ENCODE measurements around the gene TRAK2. TPM values are rescaled to one million over a fixed set of nuclear protein-coding genes. Genes with fewer than 3 reads are reported as not detected.
A peak's percentile ranks its signal among the peaks of the same experiment; 100 is the strongest.
"Not testable (repeated sequence)": the region's sequence is repeated elsewhere in the genome, so short reads cannot be mapped to it uniquely, and the experiment has no call there.

Gene TRAK2
- total and polyA plus RNA-seq, 5 donors: 37.6 to 141 (median 128) TPM

GRCh38 chr2:201383136-201383535, 68.1 kb downstream of the TRAK2 start:
- Histone ChIP-seq H3K27me3 (ENCODE audit: control insufficient read depth, insufficient read depth) (no peaks in the 10 kb centered on the region), H3K27ac (ENCODE audit: low read length) (no peak overlapping the region), H3K4me1 (ENCODE audit: control insufficient read depth, insufficient read depth, low read length) (no peaks in the 10 kb centered on the region), H3K9me3 (ENCODE audit: control insufficient read depth, low read length) (no peaks in the 10 kb centered on the region), H3K4me3 (ENCODE audit: low read length) (no peak overlapping the region)
- 86% methylated on average over 1 of the region's 1 CpG for WGBS
- intact Hi-C loops (cut with DNase I): no loop called here
- DNase-seq: no peak
- no peak for ATAC-seq

DNA sequence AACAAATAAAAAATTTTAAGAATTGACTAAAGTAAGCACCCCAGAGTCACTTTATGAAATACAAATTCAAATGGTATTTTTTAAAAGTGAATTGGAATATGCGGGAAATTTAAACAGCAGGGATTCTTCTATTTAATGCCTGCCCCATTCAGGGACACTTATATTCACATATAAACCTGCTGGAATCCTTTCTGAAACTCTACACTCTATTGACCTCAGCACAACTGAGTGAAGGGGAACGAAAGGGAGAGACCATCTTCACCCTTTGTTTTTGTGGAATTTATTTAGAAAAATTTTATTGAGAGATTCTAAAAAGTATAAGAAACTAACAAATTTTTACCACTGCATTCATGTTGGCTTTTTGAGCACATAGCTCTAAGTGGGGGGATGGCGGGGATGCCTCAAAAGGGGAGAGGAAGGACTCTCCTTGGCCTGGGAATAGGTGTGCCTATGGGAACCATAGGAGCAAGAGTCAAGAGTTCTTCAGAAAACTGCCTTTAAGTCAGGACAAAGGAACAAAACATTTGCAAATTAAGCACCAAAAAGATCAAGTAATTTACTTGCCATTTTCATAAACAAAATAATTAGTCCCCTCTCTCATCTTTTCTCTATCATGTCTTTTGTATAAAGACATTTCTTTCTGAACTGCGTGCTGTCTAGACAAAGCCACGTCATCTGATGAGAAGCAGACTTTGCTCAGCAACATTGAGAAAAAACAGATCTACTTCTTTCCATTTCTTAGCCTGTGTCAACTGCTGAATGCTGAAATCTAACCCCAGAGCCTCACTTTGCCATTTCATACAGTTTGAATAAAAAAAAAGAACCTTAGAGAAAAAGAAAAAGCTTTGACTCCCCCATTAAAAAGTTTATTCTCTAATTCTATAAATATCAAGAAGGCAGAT, 72.5 kb downstream of the TRAK2 start:
- DNase-seq (no peak), ATAC-seq (no peak)
- WGBS: 85% methylated on average over 5 of the region's 5 CpGs
- H3K27me3 ChIP-seq (ENCODE audit: control insufficient read depth, insufficient read depth): no peaks in the 10 kb centered on the region
- H3K27ac ChIP-seq (ENCODE audit: low read length): no peak overlapping the region
- no peak overlapping the region for H3K4me3 ChIP-seq (ENCODE audit: low read length)
- H3K9me3 ChIP-seq (ENCODE audit: control insufficient read depth, low read length): no peaks in the 10 kb centered on the region
- H3K4me1 ChIP-seq (ENCODE audit: control insufficient read depth, insufficient read depth, low read length): no peaks in the 10 kb centered on the region
- intact Hi-C loops (cut with DNase I): no loop called here

GRCh38 chr2:201377218-201377617, 74.0 kb downstream of the TRAK2 start:
- Histone ChIP-seq H3K4me1 (ENCODE audit: control insufficient read depth, insufficient read depth, low read length) (no peaks in the 10 kb centered on the region), H3K27me3 (ENCODE audit: control insufficient read depth, insufficient read depth) (no peaks in the 10 kb centered on the region), H3K4me3 (ENCODE audit: low read length) (no peak overlapping the region), H3K27ac (ENCODE audit: low read length) (no peak overlapping the region), H3K9me3 (ENCODE audit: control insufficient read depth, low read length) (no peaks in the 10 kb centered on the region)
- WGBS: 90% methylated on average over 3 of the region's 3 CpGs
- DNase-seq: no peak
- intact Hi-C loops (cut with DNase I): no loop called here
- ATAC-seq: no peak

- WGBS: 82% methylated on average over 11 of the region's 11 CpGs
- intact Hi-C loops (cut with DNase I): loop anchor here in 3 of 4 donors (10.0 kb wide), 2 partner anchors 135 to 655 kb away; no protein-coding TSS in a partner anchor
- ATAC-seq: no peak
Measured at GRCh38 chr2:201369775-201370174, 81.5 kb downstream of the TRAK2 start.

DNA sequence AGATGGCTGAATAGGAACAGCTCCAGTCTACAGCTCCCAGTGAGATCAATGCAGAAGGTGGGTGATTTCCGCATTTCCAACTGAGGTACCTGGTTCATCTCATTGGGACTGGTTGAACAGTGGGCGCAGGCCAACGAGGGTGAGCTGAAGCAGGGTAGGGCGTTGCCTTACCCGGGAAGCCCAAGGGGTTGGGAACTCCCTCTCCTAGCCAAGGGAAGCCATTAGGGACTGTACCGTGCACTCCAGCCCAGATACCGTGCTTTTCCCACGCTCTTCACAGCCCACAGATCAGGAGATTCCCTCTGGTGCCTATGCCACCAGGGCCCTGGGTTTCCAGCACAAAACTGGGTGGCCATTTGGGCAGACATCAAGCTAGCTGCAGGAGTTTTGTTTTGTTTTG, 81.9 kb downstream of the TRAK2 start:
- H3K9me3 ChIP-seq (ENCODE audit: control insufficient read depth, low read length); ATAC-seq; H3K27me3 ChIP-seq (ENCODE audit: control insufficient read depth, insufficient read depth); H3K27ac ChIP-seq (ENCODE audit: low read length); H3K4me3 ChIP-seq (ENCODE audit: low read length); H3K4me1 ChIP-seq (ENCODE audit: control insufficient read depth, insufficient read depth, low read length): not testable (repeated sequence)
- DNase-seq: peak in 1 of 3 donors; percentile 21
- intact Hi-C loops (cut with DNase I): loop anchor here in 3 of 4 donors (10.0 kb wide), 2 partner anchors 135 to 655 kb away; no protein-coding TSS in a partner anchor
- 89% methylated on average over 8 of the region's 8 CpGs for WGBS

More at GRCh38 chr2:201369775-201370174, 81.5 kb downstream of the TRAK2 start:
- H3K4me3 ChIP-seq (ENCODE audit: low read length): no peak overlapping the region
- no peaks in the 10 kb centered on the region for H3K27me3 ChIP-seq (ENCODE audit: control insufficient read depth, insufficient read depth)
- no peak overlapping the region for H3K27ac ChIP-seq (ENCODE audit: low read length)
- DNase-seq: no peak
- H3K4me1 ChIP-seq (ENCODE audit: control insufficient read depth, insufficient read depth, low read length): no peaks in the 10 kb centered on the region
- no peaks in the 10 kb centered on the region for H3K9me3 ChIP-seq (ENCODE audit: control insufficient read depth, low read length)

DNA sequence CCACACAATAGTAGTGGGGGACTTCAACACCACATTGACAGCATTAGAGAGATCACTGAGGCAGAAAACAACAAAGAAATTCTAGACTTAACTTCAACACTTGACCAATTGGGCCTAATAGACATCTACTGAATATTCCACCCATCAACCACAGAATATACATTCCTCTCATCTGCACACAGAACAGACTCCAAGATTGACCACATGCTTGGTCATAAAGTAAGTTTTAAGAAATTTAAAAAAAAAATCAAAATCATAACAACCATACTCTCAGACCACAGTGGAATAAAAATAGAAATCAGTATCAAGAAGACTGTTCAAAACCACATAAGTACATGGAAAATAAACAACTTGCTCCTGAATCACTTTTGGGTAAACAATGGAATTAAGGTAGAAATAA, 85.1 kb downstream of the TRAK2 start:
- Histone ChIP-seq H3K27ac (ENCODE audit: low read length) (no peak overlapping the region), H3K4me1 (ENCODE audit: control insufficient read depth, insufficient read depth, low read length) (no peaks in the 10 kb centered on the region), H3K4me3 (ENCODE audit: low read length) (no peak overlapping the region), H3K27me3 (ENCODE audit: control insufficient read depth, insufficient read depth) (no peaks in the 10 kb centered on the region), H3K9me3 (ENCODE audit: control insufficient read depth, low read length) (no peaks in the 10 kb centered on the region)
- no peak for ATAC-seq
- intact Hi-C loops (cut with DNase I): loop anchor here in 3 of 4 donors (10.0 kb wide), 2 partner anchors 131 to 651 kb away; no protein-coding TSS in a partner anchor
- no peak for DNase-seq

- 82% methylated on average over 2 of the region's 2 CpGs for WGBS
- peak; percentile 69 to 72 for ATAC-seq
- H3K27me3 ChIP-seq (ENCODE audit: control insufficient read depth, insufficient read depth): no peaks in the 10 kb centered on the region
- intact Hi-C loops (cut with DNase I): loop anchor here in 3 of 4 donors (10.0 kb wide), 2 partner anchors 129 to 649 kb away; no protein-coding TSS in a partner anchor
- no peaks in the 10 kb centered on the region for H3K4me1 ChIP-seq (ENCODE audit: control insufficient read depth, insufficient read depth, low read length)
- H3K9me3 ChIP-seq (ENCODE audit: control insufficient read depth, low read length): no peaks in the 10 kb centered on the region
- H3K4me3 ChIP-seq (ENCODE audit: low read length): no peak overlapping the region
- no peak for DNase-seq
- no peak overlapping the region for H3K27ac ChIP-seq (ENCODE audit: low read length)
Measured at GRCh38 chr2:201363857-201364560, 87.2 kb downstream of the TRAK2 start.

GRCh38 chr2:201362396-201362795, 88.9 kb downstream of the TRAK2 start:
- intact Hi-C loops (cut with DNase I): loop anchor here in 3 of 4 donors (10.0 kb wide), 2 partner anchors 128 to 648 kb away; no protein-coding TSS in a partner anchor
- ATAC-seq (no peak), DNase-seq (no peak)
- WGBS: 97% methylated on average over 2 of the region's 2 CpGs
- Histone ChIP-seq H3K9me3 (ENCODE audit: control insufficient read depth, low read length) (no peaks in the 10 kb centered on the region), H3K27me3 (ENCODE audit: control insufficient read depth, insufficient read depth) (no peaks in the 10 kb centered on the region), H3K4me3 (ENCODE audit: low read length) (no peak overlapping the region), H3K4me1 (ENCODE audit: control insufficient read depth, insufficient read depth, low read length) (no peaks in the 10 kb centered on the region), H3K27ac (ENCODE audit: low read length) (no peak overlapping the region)

DNA sequence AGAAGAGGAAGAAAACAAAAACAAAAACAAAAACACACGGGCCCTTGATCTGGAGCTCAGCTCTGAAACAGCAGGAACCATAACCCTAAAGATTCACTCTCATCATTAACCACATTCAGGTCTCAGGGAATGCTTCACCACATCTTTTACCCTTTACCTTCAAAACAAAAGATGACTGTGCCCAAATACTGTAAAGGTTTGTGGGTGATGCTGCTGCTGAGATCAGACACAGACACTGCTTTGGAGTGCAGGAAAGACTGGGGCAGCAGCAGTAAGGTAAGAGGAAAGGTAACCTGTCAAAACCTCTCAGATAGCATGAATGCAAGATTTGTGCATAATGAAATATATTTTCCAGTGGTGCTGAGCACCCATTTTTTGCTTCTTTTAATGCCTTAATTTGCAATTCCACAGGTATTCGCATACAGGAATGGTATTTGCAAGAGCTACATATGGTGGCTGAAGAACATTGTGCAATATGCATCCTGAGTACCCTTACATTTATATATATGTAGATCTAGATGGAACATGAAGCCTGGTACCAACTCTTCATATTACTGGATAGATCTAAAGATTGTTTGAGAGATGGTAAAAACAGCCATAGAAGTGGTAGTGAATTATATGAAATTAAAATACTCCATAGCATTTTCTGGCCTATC, 90.1 kb downstream of the TRAK2 start:
- no peaks in the 10 kb centered on the region for H3K9me3 ChIP-seq (ENCODE audit: control insufficient read depth, low read length)
- WGBS: 97% methylated on average over 2 of the region's 2 CpGs
- H3K27me3 ChIP-seq (ENCODE audit: control insufficient read depth, insufficient read depth): no peaks in the 10 kb centered on the region
- no peak overlapping the region for H3K4me3 ChIP-seq (ENCODE audit: low read length)
- intact Hi-C loops (cut with DNase I): loop anchor here in 3 of 4 donors (10.0 kb wide), 2 partner anchors 126 to 646 kb away; no protein-coding TSS in a partner anchor
- no peaks in the 10 kb centered on the region for H3K4me1 ChIP-seq (ENCODE audit: control insufficient read depth, insufficient read depth, low read length)
- DNase-seq: no peak
- H3K27ac ChIP-seq (ENCODE audit: low read length): no peak overlapping the region
- no peak for ATAC-seq

DNA sequence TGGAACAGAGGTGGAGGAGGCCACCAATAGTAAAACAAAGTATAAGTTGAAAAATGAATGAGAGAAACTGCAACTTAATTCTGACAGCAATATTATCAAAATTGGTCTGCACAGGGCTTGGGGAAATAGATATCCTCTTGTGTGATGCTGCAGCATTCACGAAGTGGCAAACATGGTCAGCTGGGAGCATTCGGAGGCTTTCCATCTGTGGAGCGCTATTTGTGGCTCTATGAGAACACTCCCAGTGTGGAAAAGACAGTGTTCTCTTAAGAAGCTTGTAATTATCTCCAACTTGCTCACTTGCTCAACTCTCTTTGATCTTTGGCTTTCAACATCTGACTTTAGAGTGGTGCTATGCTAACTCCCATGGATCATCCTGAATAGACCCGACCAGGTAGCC, 91.0 kb downstream of the TRAK2 start:
- no peak for ATAC-seq
- Histone ChIP-seq H3K27ac (ENCODE audit: low read length) (no peak overlapping the region), H3K9me3 (ENCODE audit: control insufficient read depth, low read length) (no peaks in the 10 kb centered on the region), H3K4me1 (ENCODE audit: control insufficient read depth, insufficient read depth, low read length) (no peaks in the 10 kb centered on the region), H3K27me3 (ENCODE audit: control insufficient read depth, insufficient read depth) (no peaks in the 10 kb centered on the region), H3K4me3 (ENCODE audit: low read length) (no peak overlapping the region)
- intact Hi-C loops (cut with DNase I): loop anchor here in 3 of 4 donors (10.0 kb wide), 2 partner anchors 125 to 645 kb away; no protein-coding TSS in a partner anchor
- no peak for DNase-seq
- WGBS: 80% methylated on average over 4 of the region's 4 CpGs

Data from right cardiac atrium (tissue), 5 donors.